ENCODE results near the gene PPP1R26.

DNA sequence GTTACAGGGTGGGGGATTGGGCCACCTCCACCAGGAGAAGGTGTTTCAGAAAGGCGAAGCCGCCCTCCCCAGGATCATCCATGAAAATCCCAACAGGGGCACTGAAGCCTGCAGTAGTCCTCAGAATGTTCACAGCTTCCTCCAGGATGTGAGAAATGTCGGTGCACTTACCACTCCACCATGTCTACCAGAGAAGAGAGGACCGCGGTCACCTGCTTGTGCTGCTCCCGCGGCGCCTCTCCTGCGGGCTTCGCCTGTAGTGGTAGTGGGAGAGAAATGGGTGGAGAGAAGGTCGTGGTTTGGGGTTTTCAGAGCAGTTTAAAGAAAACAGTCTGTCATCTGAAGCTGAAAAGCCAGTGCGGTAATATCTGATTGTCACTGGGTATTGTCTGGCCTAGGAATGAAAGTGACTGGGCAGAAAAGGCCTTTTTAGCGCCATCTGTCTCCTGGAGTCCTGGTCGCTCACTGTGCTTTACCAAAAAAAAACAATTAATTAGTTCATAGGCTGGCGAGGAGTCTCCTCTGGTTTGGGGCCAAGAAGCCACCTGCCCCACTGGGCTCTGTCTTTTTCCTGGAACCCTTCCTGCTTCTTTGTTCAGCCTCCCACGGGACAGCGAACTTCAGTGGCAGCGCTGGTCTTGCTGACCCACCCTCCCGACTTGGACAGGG, 23.0 kb upstream of the PPP1R26 start:
- TF ChIP-seq, protein P1, sequence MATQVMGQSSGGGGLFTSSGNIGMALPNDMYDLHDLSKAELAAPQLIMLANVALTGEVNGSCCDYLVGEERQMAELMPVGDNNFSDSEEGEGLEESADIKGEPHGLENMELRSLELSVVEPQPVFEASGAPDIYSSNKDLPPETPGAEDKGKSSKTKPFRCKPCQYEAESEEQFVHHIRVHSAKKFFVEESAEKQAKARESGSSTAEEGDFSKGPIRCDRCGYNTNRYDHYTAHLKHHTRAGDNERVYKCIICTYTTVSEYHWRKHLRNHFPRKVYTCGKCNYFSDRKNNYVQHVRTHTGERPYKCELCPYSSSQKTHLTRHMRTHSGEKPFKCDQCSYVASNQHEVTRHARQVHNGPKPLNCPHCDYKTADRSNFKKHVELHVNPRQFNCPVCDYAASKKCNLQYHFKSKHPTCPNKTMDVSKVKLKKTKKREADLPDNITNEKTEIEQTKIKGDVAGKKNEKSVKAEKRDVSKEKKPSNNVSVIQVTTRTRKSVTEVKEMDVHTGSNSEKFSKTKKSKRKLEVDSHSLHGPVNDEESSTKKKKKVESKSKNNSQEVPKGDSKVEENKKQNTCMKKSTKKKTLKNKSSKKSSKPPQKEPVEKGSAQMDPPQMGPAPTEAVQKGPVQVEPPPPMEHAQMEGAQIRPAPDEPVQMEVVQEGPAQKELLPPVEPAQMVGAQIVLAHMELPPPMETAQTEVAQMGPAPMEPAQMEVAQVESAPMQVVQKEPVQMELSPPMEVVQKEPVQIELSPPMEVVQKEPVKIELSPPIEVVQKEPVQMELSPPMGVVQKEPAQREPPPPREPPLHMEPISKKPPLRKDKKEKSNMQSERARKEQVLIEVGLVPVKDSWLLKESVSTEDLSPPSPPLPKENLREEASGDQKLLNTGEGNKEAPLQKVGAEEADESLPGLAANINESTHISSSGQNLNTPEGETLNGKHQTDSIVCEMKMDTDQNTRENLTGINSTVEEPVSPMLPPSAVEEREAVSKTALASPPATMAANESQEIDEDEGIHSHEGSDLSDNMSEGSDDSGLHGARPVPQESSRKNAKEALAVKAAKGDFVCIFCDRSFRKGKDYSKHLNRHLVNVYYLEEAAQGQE (IDR thresholded peaks at IDR 0.05; ENCODE audit: low read depth, low read length): no peak
- TF ChIP-seq, protein P2, sequence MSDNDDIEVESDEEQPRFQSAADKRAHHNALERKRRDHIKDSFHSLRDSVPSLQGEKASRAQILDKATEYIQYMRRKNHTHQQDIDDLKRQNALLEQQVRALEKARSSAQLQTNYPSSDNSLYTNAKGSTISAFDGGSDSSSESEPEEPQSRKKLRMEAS (IDR thresholded peaks at IDR 0.05; ENCODE audit: low read depth): no peak
- TF ChIP-seq, protein P3, sequence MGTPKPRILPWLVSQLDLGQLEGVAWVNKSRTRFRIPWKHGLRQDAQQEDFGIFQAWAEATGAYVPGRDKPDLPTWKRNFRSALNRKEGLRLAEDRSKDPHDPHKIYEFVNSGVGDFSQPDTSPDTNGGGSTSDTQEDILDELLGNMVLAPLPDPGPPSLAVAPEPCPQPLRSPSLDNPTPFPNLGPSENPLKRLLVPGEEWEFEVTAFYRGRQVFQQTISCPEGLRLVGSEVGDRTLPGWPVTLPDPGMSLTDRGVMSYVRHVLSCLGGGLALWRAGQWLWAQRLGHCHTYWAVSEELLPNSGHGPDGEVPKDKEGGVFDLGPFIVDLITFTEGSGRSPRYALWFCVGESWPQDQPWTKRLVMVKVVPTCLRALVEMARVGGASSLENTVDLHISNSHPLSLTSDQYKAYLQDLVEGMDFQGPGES (IDR thresholded peaks at IDR 0.05; ENCODE audit: low read depth, low read length): no peak
- TF ChIP-seq, protein P4, sequence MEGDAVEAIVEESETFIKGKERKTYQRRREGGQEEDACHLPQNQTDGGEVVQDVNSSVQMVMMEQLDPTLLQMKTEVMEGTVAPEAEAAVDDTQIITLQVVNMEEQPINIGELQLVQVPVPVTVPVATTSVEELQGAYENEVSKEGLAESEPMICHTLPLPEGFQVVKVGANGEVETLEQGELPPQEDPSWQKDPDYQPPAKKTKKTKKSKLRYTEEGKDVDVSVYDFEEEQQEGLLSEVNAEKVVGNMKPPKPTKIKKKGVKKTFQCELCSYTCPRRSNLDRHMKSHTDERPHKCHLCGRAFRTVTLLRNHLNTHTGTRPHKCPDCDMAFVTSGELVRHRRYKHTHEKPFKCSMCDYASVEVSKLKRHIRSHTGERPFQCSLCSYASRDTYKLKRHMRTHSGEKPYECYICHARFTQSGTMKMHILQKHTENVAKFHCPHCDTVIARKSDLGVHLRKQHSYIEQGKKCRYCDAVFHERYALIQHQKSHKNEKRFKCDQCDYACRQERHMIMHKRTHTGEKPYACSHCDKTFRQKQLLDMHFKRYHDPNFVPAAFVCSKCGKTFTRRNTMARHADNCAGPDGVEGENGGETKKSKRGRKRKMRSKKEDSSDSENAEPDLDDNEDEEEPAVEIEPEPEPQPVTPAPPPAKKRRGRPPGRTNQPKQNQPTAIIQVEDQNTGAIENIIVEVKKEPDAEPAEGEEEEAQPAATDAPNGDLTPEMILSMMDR (IDR thresholded peaks at IDR 0.05): no peak
- TF ChIP-seq MXI1 (IDR thresholded peaks at IDR 0.05; ENCODE audit: low read depth, low read length): no peak
